T-cell (primary cell): ENCODE measurements around the gene ICE1. TPM values are rescaled to one million over a fixed set of nuclear protein-coding genes. Genes with fewer than 3 reads are reported as not detected.
"Not testable (repeated sequence)": the region's sequence is repeated elsewhere in the genome, so short reads cannot be mapped to it uniquely, and the experiment has no call there.

ENCODE experiments used
- ATAC-seq, 4 experiments: fragments of 200-7000 bp in 3 of 4; fragments of 150-1000 bp in 1 of 4; cut with Tn5 transposase; replicated peaks in 1 of 4; 1 replicate in 3 of 4; 2 replicates in 1 of 4; pipeline ENCODE4 v1.10.0; 2021; ENCODE audit warnings: moderate library complexity in 3 of 4, mild to moderate bottlenecking in 2 of 4, moderate number of reproducible peaks in 1 of 4
- CTCF ChIA-PET, 2 donors: fragments of 300-600 bp; sonication (Branson Sonifier 250); formaldehyde crosslinking; loops; one replicate each; lab custom pipeline; 2022; ENCODE audit warnings: antibody characterized with exemption in 2 of 2; lab: Charles Lee
- POLR2A ChIA-PET, 2 donors: fragments of 300-600 bp; sonication (Branson Sonifier 250); formaldehyde crosslinking; loops; one replicate each; lab custom pipeline; 2022; ENCODE audit warnings: antibody characterized with exemption in 2 of 2; lab: Charles Lee
- DNase-seq, 35 experiments: peaks; one replicate each; pipeline versions ENCODE4 v3.0.0 to v3.0.0-alpha.2; 2013 to 2023
- H3K27ac ChIP-seq: one replicate; pipeline ENCODE4 v1.5.1; 2013; ENCODE audit warnings: low read length
- H3K27me3 ChIP-seq, 2 experiments: replicated peaks in 1 of 2; 1 replicate in 1 of 2; 2 replicates in 1 of 2; pipeline versions ENCODE4 v1.6.1 to v1.7.0; 2013; ENCODE audit warnings: low read length in 1 of 2, mixed read lengths in 1 of 2; ENCODE audit not compliant: control insufficient read depth in 2 of 2, insufficient read depth in 2 of 2; ENCODE audit errors: extremely low read depth in 1 of 2
- H3K36me3 ChIP-seq, 2 donors: 1 replicate in 1 of 2; 2 replicates in 1 of 2; pipeline versions ENCODE4 v1.6.1 to v1.7.0; 2013; ENCODE audit warnings: low read length in 1 of 2; ENCODE audit not compliant: control insufficient read depth in 2 of 2, insufficient read depth in 1 of 2; ENCODE audit errors: extremely low read depth in 1 of 2
- H3K4me1 ChIP-seq, 2 experiments: 1 replicate in 1 of 2; 2 replicates in 1 of 2; pipeline versions ENCODE4 v1.6.1 to v1.7.0; 2013; ENCODE audit warnings: low read length in 2 of 2, mixed read lengths in 1 of 2; ENCODE audit not compliant: insufficient read depth in 2 of 2, control insufficient read depth in 1 of 2; ENCODE audit errors: extremely low read depth in 1 of 2
- H3K4me3 ChIP-seq, 2 donors: 1 replicate in 1 of 2; 2 replicates in 1 of 2; pipeline versions ENCODE4 v1.5.1 to v1.7.0; 2013; ENCODE audit warnings: mild to moderate bottlenecking in 2 of 2, low read length in 1 of 2, moderate library complexity in 1 of 2; ENCODE audit not compliant: control insufficient read depth in 1 of 2; ENCODE audit errors: extremely low read depth in 1 of 2
- H3K9me3 ChIP-seq: 2 replicates; pipeline ENCODE4 v1.7.0; 2013
- H3K27ac Mint-ChIP-seq, 2 donors: one replicate each; pipeline ENCODE4 v1.8.0; 2020 to 2021; ENCODE audit warnings: mild to moderate bottlenecking in 2 of 2, mixed read lengths in 2 of 2
- H3K27me3 Mint-ChIP-seq, 2 donors: one replicate each; pipeline ENCODE4 v1.8.0; 2021 to 2022; ENCODE audit warnings: mixed read lengths in 2 of 2
- H3K36me3 Mint-ChIP-seq: one replicate; pipeline ENCODE4 v1.8.0; 2021; ENCODE audit warnings: mixed read lengths
- H3K4me1 Mint-ChIP-seq, 3 donors: one replicate each; pipeline ENCODE4 v1.8.0; 2020 to 2022; ENCODE audit warnings: mixed read lengths in 3 of 3, mild to moderate bottlenecking in 1 of 3
- H3K4me3 Mint-ChIP-seq, 3 donors: one replicate each; pipeline ENCODE4 v1.8.0; 2020 to 2022; ENCODE audit warnings: mild to moderate bottlenecking in 3 of 3, mixed read lengths in 3 of 3, moderate library complexity in 3 of 3
- H3K9me3 Mint-ChIP-seq, 3 donors: one replicate each; pipeline ENCODE4 v1.8.0; 2020 to 2022; ENCODE audit warnings: mixed read lengths in 3 of 3
- WGBS: methylation state at CpG from one replicate; pipeline ENCODE4 v1.1.5; 2013; ENCODE audit warnings: missing lambda C conversion rate; ENCODE audit not compliant: insufficient coverage; 5-methylcytosine and 5-hydroxymethylcytosine counted together
- total RNA-seq, 35 experiments: library from RNA in 6 of 35; stranded (reverse) in 6 of 35; fragments of 120-200 nt in 1 of 35; gene quantifications; one replicate each; pipeline versions ENCODE4 v1.2.1 to v1.2.4 and lab custom pipeline; 2013 to 2026

The ICE1 gene
- total RNA-seq, 5 donors from 2014 or later (not counting 1 experiment from before 2014, with no cell fraction given), result 37.3 to 42.9 (median 40.5) TPM

DNA sequence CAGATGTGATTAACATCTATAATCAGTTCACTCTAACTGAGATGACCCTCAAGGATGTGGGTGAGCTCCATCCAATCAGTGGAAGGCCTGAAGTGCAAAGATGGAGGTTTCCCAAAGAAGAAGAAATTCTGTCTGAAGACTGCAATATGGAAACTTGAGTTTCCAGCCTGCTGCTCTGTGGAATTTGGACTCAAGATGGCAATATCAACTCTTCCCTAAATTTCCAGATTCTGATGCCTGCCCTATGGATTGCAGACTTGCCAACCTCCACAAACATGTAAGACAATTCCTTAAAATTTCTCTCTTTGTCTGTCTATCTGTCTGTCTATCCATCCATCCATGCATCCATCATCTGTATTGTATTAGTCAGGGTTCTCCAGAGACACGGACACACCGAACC is 85.9 kb downstream of the ICE1 start:
- ChIA-PET CTCF (no interaction called here), POLR2A (no interaction called here)
- peaks cover 3 to 16% (median 10%) of the 10 kb centered on the region in 3 donors for H3K9me3 Mint-ChIP-seq
- DNase-seq (no peak), ATAC-seq (no peak)
- Histone ChIP-seq H3K4me1 (no peaks in the 10 kb centered on the region), H3K27me3 (peaks cover 0 to 16% of the 10 kb centered on the region in 2 experiments), H3K4me3 (no peak overlapping the region), H3K27ac (no peak overlapping the region), H3K36me3 (no peaks in the 10 kb centered on the region), H3K9me3 (no peaks in the 10 kb centered on the region)
- H3K27ac Mint-ChIP-seq, result no peak overlapping the region
- H3K4me1 Mint-ChIP-seq, result no peaks in the 10 kb centered on the region
- peaks cover 37 to 41% of the 10 kb centered on the region in 2 donors for H3K27me3 Mint-ChIP-seq
- H3K36me3 Mint-ChIP-seq, result peaks cover 8% of the 10 kb centered on the region
- H3K4me3 Mint-ChIP-seq, result no peak overlapping the region
- 100% methylated on average over 2 of the region's 2 CpGs for WGBS

DNA sequence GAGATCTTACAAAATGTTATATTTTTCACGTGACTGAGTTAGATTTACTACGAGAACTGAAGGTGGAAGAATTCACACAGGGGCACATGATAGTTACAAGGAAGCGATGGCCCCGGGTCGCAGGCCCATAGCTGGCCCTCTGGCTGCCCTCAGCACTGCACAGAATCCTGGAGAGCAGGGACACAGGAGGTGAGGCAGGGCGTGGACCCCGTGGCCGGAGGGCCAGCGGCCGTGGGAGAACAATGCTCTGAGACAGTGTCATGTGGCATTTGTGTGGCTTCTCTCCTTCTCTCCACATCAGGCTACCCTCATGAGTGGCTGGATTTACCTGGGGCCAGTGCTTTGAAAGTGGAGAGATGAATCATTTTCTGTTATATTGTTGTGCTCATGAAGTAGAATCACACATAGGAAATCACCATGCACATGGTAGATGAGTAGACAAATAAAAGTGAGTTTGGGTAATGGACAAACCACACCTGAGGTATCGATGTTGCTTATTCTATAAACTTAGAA is 89.5 kb downstream of the ICE1 start:
- Histone ChIP-seq H3K9me3 (no peaks in the 10 kb centered on the region), H3K27ac (no peak overlapping the region), H3K36me3 (no peaks in the 10 kb centered on the region), H3K27me3 (peaks cover 0 to 17% of the 10 kb centered on the region in 2 experiments), H3K4me3 (no peak overlapping the region), H3K4me1 (no peaks in the 10 kb centered on the region)
- H3K27me3 Mint-ChIP-seq, result peaks cover 31 to 40% of the 10 kb centered on the region in 2 donors
- H3K4me3 Mint-ChIP-seq, result no peak overlapping the region
- WGBS, result 87% methylated on average over 6 of the region's 11 CpGs
- CTCF ChIA-PET, result interaction anchor here in 1 of 2 donors (0.5 kb wide), 1 partner anchor 1111 kb away, joined by 7 read pairs; no protein-coding TSS in a partner anchor
- POLR2A ChIA-PET, result no interaction called here
- H3K4me1 Mint-ChIP-seq, result no peaks in the 10 kb centered on the region
- H3K9me3 Mint-ChIP-seq, result no peaks in the 10 kb centered on the region
- no peak for ATAC-seq
- no peak for DNase-seq
- no peaks in the 10 kb centered on the region for H3K36me3 Mint-ChIP-seq
- H3K27ac Mint-ChIP-seq, result no peak overlapping the region

DNA sequence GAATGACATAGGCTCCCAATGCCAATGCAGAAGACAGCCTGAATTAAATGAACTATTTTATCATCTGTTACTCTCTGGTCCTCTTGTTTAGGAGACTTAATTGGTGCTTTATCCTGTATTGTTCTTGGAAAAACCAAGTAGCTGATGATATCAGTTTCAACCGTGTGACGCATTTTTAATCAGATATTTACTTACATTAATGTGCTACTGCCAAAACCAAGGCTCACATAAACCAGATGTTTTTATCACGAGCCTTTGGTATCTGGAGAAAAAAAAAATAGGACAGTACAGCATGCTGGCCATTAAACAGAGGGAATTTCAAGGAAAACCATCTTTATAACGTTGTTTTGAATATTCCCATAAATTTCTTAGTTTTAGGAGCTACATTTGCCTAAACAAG is 90.1 kb downstream of the ICE1 start:
- no peak overlapping the region for H3K4me3 ChIP-seq
- ChIA-PET POLR2A (no interaction called here), CTCF (no interaction called here)
- H3K4me3 Mint-ChIP-seq, result no peak overlapping the region
- H3K36me3 ChIP-seq, result no peaks in the 10 kb centered on the region
- H3K4me1 ChIP-seq, result no peaks in the 10 kb centered on the region
- H3K27ac Mint-ChIP-seq, result no peak overlapping the region
- WGBS, result no CpG with 5 or more reads among the region's 4 CpGs
- ATAC-seq (no peak), DNase-seq (no peak)
- H3K4me1 Mint-ChIP-seq, result no peaks in the 10 kb centered on the region
- H3K9me3 ChIP-seq, result no peaks in the 10 kb centered on the region
- H3K9me3 Mint-ChIP-seq, result no peaks in the 10 kb centered on the region
- peaks cover 31 to 40% of the 10 kb centered on the region in 2 donors for H3K27me3 Mint-ChIP-seq
- H3K27me3 ChIP-seq, result peaks cover 0 to 14% of the 10 kb centered on the region in 2 experiments
- H3K27ac ChIP-seq, result no peak overlapping the region
- H3K36me3 Mint-ChIP-seq, result no peaks in the 10 kb centered on the region

DNA sequence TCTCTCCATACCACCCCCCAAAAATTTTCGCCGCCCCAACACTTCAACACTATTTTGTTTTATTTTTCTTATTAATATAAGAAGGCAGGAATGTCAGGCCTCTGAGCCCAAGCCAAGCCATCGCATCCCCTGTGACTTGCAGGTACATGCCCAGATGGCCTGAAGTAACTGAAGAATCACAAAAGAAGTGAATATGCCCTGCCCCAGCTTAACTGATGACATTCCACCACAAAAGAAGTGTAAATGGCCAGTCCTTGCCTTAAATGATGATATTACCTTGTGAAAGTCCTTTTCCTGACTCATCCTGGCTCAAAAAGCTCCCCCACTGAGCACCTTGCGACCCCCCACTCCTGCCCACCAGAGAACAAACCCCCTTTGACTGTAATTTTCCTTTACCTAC is 98.1 kb downstream of the ICE1 start:
- H3K36me3 Mint-ChIP-seq, H3K4me3 Mint-ChIP-seq, H3K27ac Mint-ChIP-seq, H3K36me3 ChIP-seq, CTCF ChIA-PET, ATAC-seq, POLR2A ChIA-PET, H3K27ac ChIP-seq, H3K27me3 Mint-ChIP-seq, H3K4me3 ChIP-seq, DNase-seq, H3K27me3 ChIP-seq, H3K9me3 ChIP-seq, H3K4me1 ChIP-seq, H3K9me3 Mint-ChIP-seq: not testable (repeated sequence)
- no CpG with 5 or more reads among the region's 4 CpGs for WGBS
- H3K4me1 Mint-ChIP-seq, result peaks cover 14 to 19% (median 18%) of the 10 kb centered on the region in 3 donors

DNA sequence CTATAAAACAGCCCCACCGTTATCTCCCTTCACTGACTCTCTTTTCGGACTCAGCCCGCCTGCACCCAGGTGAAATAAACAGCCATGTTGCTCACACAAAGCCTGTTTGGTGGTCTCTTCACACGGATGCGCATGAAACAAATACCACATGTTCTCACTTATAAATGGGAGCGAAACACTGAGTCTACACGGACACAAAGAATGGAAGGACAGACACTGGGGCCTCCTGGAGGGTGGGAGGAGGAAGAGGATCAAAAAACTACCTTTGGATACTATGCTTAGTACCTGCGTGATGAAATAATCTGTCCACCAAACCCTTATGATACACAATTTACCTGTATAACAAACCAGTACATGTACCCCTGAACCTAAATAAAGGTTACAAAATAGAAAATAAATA is 98.6 kb downstream of the ICE1 start:
- Histone ChIP-seq H3K4me1 (peaks cover 0 to 5% of the 10 kb centered on the region in 2 experiments), H3K27ac (no peak overlapping the region), H3K4me3 (no peak overlapping the region), H3K9me3 (no peaks in the 10 kb centered on the region), H3K27me3 (no peaks in the 10 kb centered on the region), H3K36me3 (no peaks in the 10 kb centered on the region)
- Mint-ChIP-seq H3K36me3 (peaks cover 8% of the 10 kb centered on the region), H3K4me3 (no peak overlapping the region), H3K4me1 (peaks cover 14 to 21% (median 18%) of the 10 kb centered on the region in 3 donors), H3K27me3 (peaks cover 4 to 6% of the 10 kb centered on the region in 2 donors), H3K27ac (no peak overlapping the region), H3K9me3 (peaks cover 0 to 4% (median 0%) of the 10 kb centered on the region in 3 donors)
- ATAC-seq (no peak), DNase-seq (no peak)
- CTCF ChIA-PET, result no interaction called here
- WGBS, result no CpG with 5 or more reads among the region's 8 CpGs
- POLR2A ChIA-PET, result no interaction called here

DNA sequence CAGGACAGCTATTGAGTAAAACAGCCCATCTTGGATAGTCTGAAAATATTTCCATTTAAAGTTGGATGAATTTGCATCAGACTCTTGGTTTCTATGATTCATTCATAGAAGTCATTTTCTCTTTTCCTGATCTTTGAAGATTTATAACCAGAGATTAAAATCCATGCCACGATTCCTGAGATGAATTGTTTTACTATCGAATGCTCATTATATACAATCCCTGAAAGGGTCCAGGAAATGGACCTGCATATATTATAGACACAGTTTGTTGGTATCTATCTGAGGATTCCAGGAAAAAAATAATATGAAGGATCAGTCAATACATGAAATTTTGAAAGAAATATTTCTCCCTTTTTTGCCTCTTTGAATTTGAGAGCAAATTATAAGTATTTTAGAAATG is 99.0 kb downstream of the ICE1 start:
- no peaks in the 10 kb centered on the region for H3K27me3 ChIP-seq
- Mint-ChIP-seq H3K36me3 (peaks cover 9% of the 10 kb centered on the region), H3K4me3 (no peak overlapping the region), H3K27me3 (peaks cover 3 to 4% of the 10 kb centered on the region in 2 donors), H3K9me3 (peaks cover 0 to 4% (median 0%) of the 10 kb centered on the region in 3 donors), H3K27ac (no peak overlapping the region), H3K4me1 (peaks cover 14 to 21% (median 18%) of the 10 kb centered on the region in 3 donors)
- ChIA-PET CTCF (no interaction called here), POLR2A (no interaction called here)
- H3K36me3 ChIP-seq, result no peaks in the 10 kb centered on the region
- H3K27ac ChIP-seq, result no peak overlapping the region
- no peak for ATAC-seq
- H3K9me3 ChIP-seq, result no peaks in the 10 kb centered on the region
- peaks cover 0 to 5% of the 10 kb centered on the region in 2 experiments for H3K4me1 ChIP-seq
- no CpG with 5 or more reads among the region's 2 CpGs for WGBS
- DNase-seq, result no peak
- no peak overlapping the region for H3K4me3 ChIP-seq
